Gastroesophageal sphincter (tissue), 4 donors: ENCODE measurements around the gene SPRR2E. TPM values are rescaled to one million over a fixed set of nuclear protein-coding genes. Genes with fewer than 3 reads are reported as not detected.
"Not testable (repeated sequence)": the region's sequence is repeated elsewhere in the genome, so short reads cannot be mapped to it uniquely, and the experiment has no call there.

ENCODE experiments used
- ATAC-seq: fragments of 150-250 bp; one replicate; pipeline ENCODE4 v1.9.1; 2016; ENCODE audit warnings: mild to moderate bottlenecking, moderate library complexity
- H3K27ac ChIP-seq, 4 donors: fragments of 200-600 bp; sonication (generic) in 3 of 4; 1 replicate in 3 of 4; 2 replicates in 1 of 4; pipeline ENCODE4 v1.5.1; 2016 to 2019
- H3K27me3 ChIP-seq: fragments of 200-600 bp; sonication (generic); one replicate; pipeline ENCODE4 v1.5.1; 2019
- H3K36me3 ChIP-seq, 2 donors: fragments of 200-600 bp; sonication (generic); one replicate each; pipeline ENCODE4 v1.5.1; 2019; ENCODE audit warnings: control low read depth in 1 of 2
- H3K4me1 ChIP-seq, 3 donors: fragments of 200-600 bp; sonication (generic); 1 replicate in 2 of 3; 2 replicates in 1 of 3; pipeline ENCODE4 v1.5.1; 2016 to 2019; ENCODE audit warnings: control low read depth in 2 of 3
- H3K4me3 ChIP-seq, 2 donors: fragments of 200-600 bp; sonication (generic); one replicate each; pipeline ENCODE4 v1.5.1; 2019; ENCODE audit warnings: mild to moderate bottlenecking in 1 of 2, moderate library complexity in 1 of 2
- H3K9me3 ChIP-seq, 3 donors: fragments of 200-600 bp; sonication (generic); one replicate each; pipeline ENCODE4 v1.5.1; 2017 to 2019; ENCODE audit warnings: control low read depth in 2 of 3
- EP300 ChIP-seq: sonication (generic); formaldehyde crosslinking; IDR thresholded peaks from one replicate; pipeline ENCODE4 v1.6.1; 2017; ENCODE audit warnings: antibody characterized with exemption, mild to moderate bottlenecking
- POLR2A ChIP-seq, 2 donors: fragments of 450-650 bp; IDR thresholded peaks; one replicate each; pipeline ENCODE4 v1.6.1; 2017; ENCODE audit warnings: antibody characterized with exemption in 2 of 2, mild to moderate bottlenecking in 2 of 2, moderate library complexity in 1 of 2
- POLR2AphosphoS5 ChIP-seq: sonication (generic); formaldehyde crosslinking; IDR thresholded peaks from one replicate; pipeline ENCODE4 v1.6.1; 2017; ENCODE audit warnings: antibody characterized with exemption
- WGBS, 2 donors: methylation state at CpG; one replicate each; pipeline ENCODE4 v1.1.5; 2018; ENCODE audit warnings: low coverage in 1 of 2; 5-methylcytosine and 5-hydroxymethylcytosine counted together
- total RNA-seq, 4 donors: library from RNA; depleted of rRNA; stranded (reverse); fragments of >200 nt; gene quantifications; one replicate each; pipeline ENCODE4 v1.1.0, GENCODE V29; 2016
- TF ChIP-seq, protein P1 (sequence below), 4 experiments: fragments of 200-600 bp in 2 of 4; fragments of 450-650 bp in 2 of 4; sonication (generic) in 1 of 4; IDR thresholded peaks; one replicate each; pipeline ENCODE4 v1.5.1; 2017 to 2019; ENCODE audit warnings: antibody characterized with exemption in 4 of 4, mild to moderate bottlenecking in 2 of 4, moderate library complexity in 2 of 4

SPRR2E gene
- total RNA-seq, result 10 to 100 TPM in 2 of 4 donors, 1 to 10 TPM in 1, not detected in 1; 2.1 to 20.8 (median 13.5) TPM

DNA sequence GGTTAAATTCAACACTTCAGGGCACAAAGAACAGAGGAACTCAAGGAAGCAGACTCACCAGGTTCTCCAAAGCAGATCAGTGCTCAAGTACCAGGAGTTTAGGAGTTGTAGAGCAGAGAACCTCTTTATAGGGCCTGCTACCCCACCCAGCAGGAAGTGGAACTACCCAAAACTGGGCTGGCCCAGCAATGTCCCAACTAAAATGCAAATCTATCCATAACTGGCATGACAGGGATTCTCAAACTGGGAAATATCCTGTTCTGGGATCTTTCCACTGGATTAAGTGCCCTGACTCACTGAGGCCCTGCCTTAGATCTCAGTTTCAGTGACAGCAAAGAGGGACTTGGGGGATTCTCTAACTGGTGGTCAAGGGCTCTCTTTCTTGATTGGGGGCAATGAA, at the start of gene SPRR2E:
Gene SPRR2E, minus strand, starts transcription at position 101 of the 400 bp plus-strand sequence. CDS start 775 bp downstream, outside the sequence.
- no peak for ATAC-seq
- Histone ChIP-seq H3K4me1 (no peaks in the 10 kb centered on the region), H3K36me3 (no peaks in the 10 kb centered on the region), H3K4me3 (no peak within 1 kb of the TSS), H3K27ac (no peak within 1 kb of the TSS), H3K9me3 (no peaks in the 10 kb centered on the region), H3K27me3 (no peaks in the 10 kb centered on the region)
- no peak for TF ChIP-seq POLR2A (IDR thresholded peaks at IDR 0.05)
- TF ChIP-seq, protein P1, sequence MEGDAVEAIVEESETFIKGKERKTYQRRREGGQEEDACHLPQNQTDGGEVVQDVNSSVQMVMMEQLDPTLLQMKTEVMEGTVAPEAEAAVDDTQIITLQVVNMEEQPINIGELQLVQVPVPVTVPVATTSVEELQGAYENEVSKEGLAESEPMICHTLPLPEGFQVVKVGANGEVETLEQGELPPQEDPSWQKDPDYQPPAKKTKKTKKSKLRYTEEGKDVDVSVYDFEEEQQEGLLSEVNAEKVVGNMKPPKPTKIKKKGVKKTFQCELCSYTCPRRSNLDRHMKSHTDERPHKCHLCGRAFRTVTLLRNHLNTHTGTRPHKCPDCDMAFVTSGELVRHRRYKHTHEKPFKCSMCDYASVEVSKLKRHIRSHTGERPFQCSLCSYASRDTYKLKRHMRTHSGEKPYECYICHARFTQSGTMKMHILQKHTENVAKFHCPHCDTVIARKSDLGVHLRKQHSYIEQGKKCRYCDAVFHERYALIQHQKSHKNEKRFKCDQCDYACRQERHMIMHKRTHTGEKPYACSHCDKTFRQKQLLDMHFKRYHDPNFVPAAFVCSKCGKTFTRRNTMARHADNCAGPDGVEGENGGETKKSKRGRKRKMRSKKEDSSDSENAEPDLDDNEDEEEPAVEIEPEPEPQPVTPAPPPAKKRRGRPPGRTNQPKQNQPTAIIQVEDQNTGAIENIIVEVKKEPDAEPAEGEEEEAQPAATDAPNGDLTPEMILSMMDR (IDR thresholded peaks at IDR 0.05), result no peak

- TF ChIP-seq, protein P1 (IDR thresholded peaks at IDR 0.05), result no peak
- TF ChIP-seq POLR2A (IDR thresholded peaks at IDR 0.05), result no peak
- TF ChIP-seq POLR2AphosphoS5, result no peak
- no peaks in the 10 kb centered on the region for H3K4me1 ChIP-seq
- H3K9me3 ChIP-seq, result no peaks in the 10 kb centered on the region
- WGBS, 2 donors, result 84 to 89% methylated on average over 1 to 2 of the region's 3 CpGs
- H3K27ac ChIP-seq, result no peak overlapping the region
- peaks cover 4% of the 10 kb centered on the region for H3K27me3 ChIP-seq
- H3K4me3 ChIP-seq, result no peak overlapping the region
- ATAC-seq, result no peak
- H3K36me3 ChIP-seq, result no peaks in the 10 kb centered on the region
Measured at GRCh38 chr1:153141377-153141776, 47.1 kb upstream of the SPRR2E start.

GRCh38 chr1:153140484-153140883, 46.2 kb upstream of the SPRR2E start:
- H3K27me3 ChIP-seq, result peaks cover 3% of the 10 kb centered on the region
- ATAC-seq, result no peak
- H3K9me3 ChIP-seq, result no peaks in the 10 kb centered on the region
- whole genome bisulfite sequencing, 2 donors, result 12 to 14% methylated on average over 1 of the region's 3 CpGs
- no peaks in the 10 kb centered on the region for H3K4me1 ChIP-seq
- no peak overlapping the region for H3K27ac ChIP-seq
- H3K36me3 ChIP-seq, result no peaks in the 10 kb centered on the region
- TF ChIP-seq POLR2AphosphoS5, result no peak
- TF ChIP-seq POLR2A (IDR thresholded peaks at IDR 0.05), result no peak
- TF ChIP-seq, protein P1 (IDR thresholded peaks at IDR 0.05), result no peak
- no peak for TF ChIP-seq EP300
- H3K4me3 ChIP-seq, result no peak overlapping the region

GRCh38 chr1:153133743-153134142, 39.4 kb upstream of the SPRR2E start:
- TF ChIP-seq POLR2AphosphoS5 (no peak), POLR2A (IDR thresholded peaks at IDR 0.05) (no peak), EP300 (no peak)
- TF ChIP-seq, protein P1 (IDR thresholded peaks at IDR 0.05), result no peak
- H3K27ac ChIP-seq, result no peak overlapping the region
- no peak for ATAC-seq

GRCh38 chr1:153133267-153133666, 38.9 kb upstream of the SPRR2E start:
- H3K36me3 ChIP-seq, result no peaks in the 10 kb centered on the region
- H3K27me3 ChIP-seq, result no peaks in the 10 kb centered on the region
- H3K4me1 ChIP-seq, result no peaks in the 10 kb centered on the region
- TF ChIP-seq, protein P1 (IDR thresholded peaks at IDR 0.05), result no peak
- TF ChIP-seq EP300, result no peak
- no peak for TF ChIP-seq POLR2AphosphoS5
- TF ChIP-seq POLR2A (IDR thresholded peaks at IDR 0.05), result no peak
- H3K9me3 ChIP-seq, result no peaks in the 10 kb centered on the region
- no peak overlapping the region for H3K27ac ChIP-seq
- no peak for ATAC-seq
- H3K4me3 ChIP-seq, result no peak overlapping the region
- 40 to 60% methylated on average over 1 of the region's 1 CpG for WGBS, 2 donors

More at GRCh38 chr1:153133743-153134142, 39.4 kb upstream of the SPRR2E start:
- Histone ChIP-seq H3K9me3 (no peaks in the 10 kb centered on the region), H3K4me3 (no peak overlapping the region), H3K27me3 (no peaks in the 10 kb centered on the region), H3K36me3 (no peaks in the 10 kb centered on the region), H3K4me1 (no peaks in the 10 kb centered on the region)
- no CpG with 5 or more reads among the region's 2 CpGs for WGBS, 2 donors

GRCh38 chr1:153128688-153129087, 34.4 kb upstream of the SPRR2E start:
- not testable (repeated sequence) for H3K27me3 ChIP-seq, H3K27ac ChIP-seq, H3K4me3 ChIP-seq, H3K4me1 ChIP-seq, ATAC-seq, H3K36me3 ChIP-seq
- WGBS, 2 donors, result 63 to 83% methylated on average over 1 to 4 of the region's 4 CpGs
- H3K9me3 ChIP-seq, result peaks cover 0 to 15% (median 0%) of the 10 kb centered on the region in 3 donors
